ENCODE results near the gene LNX1. TPM values are rescaled to one million over a fixed set of nuclear protein-coding genes. Genes with fewer than 3 reads are reported as not detected.

LNX1 gene
- total and polyA plus RNA-seq, 2 donors (not counting 1 experiment from before 2014, with no cell fraction given), result 0.48 to 1.3 TPM

DNA sequence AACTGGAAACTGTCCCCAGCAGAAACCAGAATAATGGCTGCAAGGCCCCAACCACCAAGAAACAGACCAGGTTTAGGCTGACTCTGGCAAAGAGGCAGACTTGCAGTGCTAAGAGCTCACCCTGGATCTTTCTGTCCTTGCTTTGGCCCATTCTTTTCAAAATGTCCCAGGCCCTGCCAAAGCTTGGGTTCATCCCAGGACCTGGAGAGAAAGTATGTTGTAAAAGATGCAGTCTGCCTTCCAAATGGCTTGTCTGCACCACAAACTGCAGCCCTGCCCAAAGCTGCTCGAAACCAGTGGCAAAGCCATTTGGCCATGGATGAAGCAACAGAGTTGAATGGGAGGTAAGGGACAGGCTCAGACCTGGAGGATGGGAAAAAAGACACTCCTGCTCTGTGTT lies 38.0 kb upstream of the LNX1 start:
- no peak overlapping the region for H3K9ac ChIP-seq (ENCODE audit: insufficient read depth, low read length)
- no peak for TF ChIP-seq EZH2 (IDR thresholded peaks at IDR 0.05; ENCODE audit: low read length, missing control alignments)
- TF ChIP-seq, protein P1, sequence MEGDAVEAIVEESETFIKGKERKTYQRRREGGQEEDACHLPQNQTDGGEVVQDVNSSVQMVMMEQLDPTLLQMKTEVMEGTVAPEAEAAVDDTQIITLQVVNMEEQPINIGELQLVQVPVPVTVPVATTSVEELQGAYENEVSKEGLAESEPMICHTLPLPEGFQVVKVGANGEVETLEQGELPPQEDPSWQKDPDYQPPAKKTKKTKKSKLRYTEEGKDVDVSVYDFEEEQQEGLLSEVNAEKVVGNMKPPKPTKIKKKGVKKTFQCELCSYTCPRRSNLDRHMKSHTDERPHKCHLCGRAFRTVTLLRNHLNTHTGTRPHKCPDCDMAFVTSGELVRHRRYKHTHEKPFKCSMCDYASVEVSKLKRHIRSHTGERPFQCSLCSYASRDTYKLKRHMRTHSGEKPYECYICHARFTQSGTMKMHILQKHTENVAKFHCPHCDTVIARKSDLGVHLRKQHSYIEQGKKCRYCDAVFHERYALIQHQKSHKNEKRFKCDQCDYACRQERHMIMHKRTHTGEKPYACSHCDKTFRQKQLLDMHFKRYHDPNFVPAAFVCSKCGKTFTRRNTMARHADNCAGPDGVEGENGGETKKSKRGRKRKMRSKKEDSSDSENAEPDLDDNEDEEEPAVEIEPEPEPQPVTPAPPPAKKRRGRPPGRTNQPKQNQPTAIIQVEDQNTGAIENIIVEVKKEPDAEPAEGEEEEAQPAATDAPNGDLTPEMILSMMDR (conservative IDR thresholded peaks at IDR 0.05 in 1 of 2, IDR thresholded peaks at IDR 0.05 in 1 of 2; ENCODE audit: low read depth in 1 of 2, low read length in 2 of 2), result no peak
- H3K27ac ChIP-seq (ENCODE audit: insufficient read depth, low read length), result no peak overlapping the region
- no peaks in the 10 kb centered on the region for H3K9me3 ChIP-seq (ENCODE audit: control insufficient read depth, insufficient read depth, low read depth, low read length)
- H3K27me3 ChIP-seq (ENCODE audit: control insufficient read depth, insufficient read depth, low read length), result no peaks in the 10 kb centered on the region
- H2AFZ ChIP-seq (ENCODE audit: low read length), result no peak overlapping the region
- H3K79me2 ChIP-seq (ENCODE audit: control insufficient read depth, insufficient read depth, low read length), result no peaks in the 10 kb centered on the region
- no peaks in the 10 kb centered on the region for H3K36me3 ChIP-seq (ENCODE audit: control insufficient read depth, insufficient read depth, low read length)
- H3K4me2 ChIP-seq (ENCODE audit: extremely low read depth, insufficient read depth, low read length), result no peak overlapping the region
- no peak for DNase-seq (ENCODE audit: low read depth in 2 of 2)
- H4K20me1 ChIP-seq (ENCODE audit: control insufficient read depth, extremely low read depth, insufficient read depth, low read length), result no peaks in the 10 kb centered on the region
- no peaks in the 10 kb centered on the region for H3K4me1 ChIP-seq (ENCODE audit: control insufficient read depth, extremely low read depth, insufficient read depth, low read length)
- H3K4me3 ChIP-seq (replicated peaks in 1 of 4; ENCODE audit: control extremely low read depth in 1 of 4, insufficient read depth in 1 of 4, low read depth in 3 of 4, low read length in 4 of 4), result no peak overlapping the region

DNA sequence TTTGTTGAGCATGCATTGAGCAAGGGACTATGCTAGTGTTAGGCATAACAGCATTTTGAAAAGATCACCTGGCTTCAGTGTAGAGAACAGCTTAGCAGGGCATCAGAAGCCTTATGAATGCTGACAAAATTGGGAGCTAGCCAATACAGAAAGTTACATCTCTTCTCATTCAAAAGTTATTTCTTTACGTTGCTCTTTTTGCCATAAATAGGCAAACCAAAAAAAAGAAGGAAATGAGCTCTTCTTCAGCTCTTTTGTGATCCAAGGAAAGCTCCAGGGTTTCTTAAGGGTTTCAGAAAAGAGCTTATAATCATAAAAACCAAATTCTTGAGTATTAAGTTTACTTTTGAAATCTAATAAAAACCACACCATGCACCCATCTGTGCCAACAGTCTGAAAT lies 35.2 kb upstream of the LNX1 start:
- TF ChIP-seq, protein P1 (conservative IDR thresholded peaks at IDR 0.05 in 1 of 2, IDR thresholded peaks at IDR 0.05 in 1 of 2; ENCODE audit: low read depth in 1 of 2, low read length in 2 of 2), result no peak
- no peak for TF ChIP-seq EZH2 (IDR thresholded peaks at IDR 0.05; ENCODE audit: low read length, missing control alignments)
- Histone ChIP-seq H3K36me3 (ENCODE audit: control insufficient read depth, insufficient read depth, low read length) (no peaks in the 10 kb centered on the region), H3K79me2 (ENCODE audit: control insufficient read depth, insufficient read depth, low read length) (no peaks in the 10 kb centered on the region), H3K4me2 (ENCODE audit: extremely low read depth, insufficient read depth, low read length) (no peak overlapping the region), H3K27ac (ENCODE audit: insufficient read depth, low read length) (no peak overlapping the region), H3K9me3 (ENCODE audit: control insufficient read depth, insufficient read depth, low read depth, low read length) (no peaks in the 10 kb centered on the region), H3K4me1 (ENCODE audit: control insufficient read depth, extremely low read depth, insufficient read depth, low read length) (no peaks in the 10 kb centered on the region), H3K9ac (ENCODE audit: insufficient read depth, low read length) (no peak overlapping the region), H4K20me1 (ENCODE audit: control insufficient read depth, extremely low read depth, insufficient read depth, low read length) (no peaks in the 10 kb centered on the region), H3K4me3 (replicated peaks in 1 of 4; ENCODE audit: control extremely low read depth in 1 of 4, insufficient read depth in 1 of 4, low read depth in 3 of 4, low read length in 4 of 4) (no peak overlapping the region), H2AFZ (ENCODE audit: low read length) (no peak overlapping the region), H3K27me3 (ENCODE audit: control insufficient read depth, insufficient read depth, low read length) (no peaks in the 10 kb centered on the region)
- no peak for DNase-seq (ENCODE audit: low read depth in 2 of 2)

DNA sequence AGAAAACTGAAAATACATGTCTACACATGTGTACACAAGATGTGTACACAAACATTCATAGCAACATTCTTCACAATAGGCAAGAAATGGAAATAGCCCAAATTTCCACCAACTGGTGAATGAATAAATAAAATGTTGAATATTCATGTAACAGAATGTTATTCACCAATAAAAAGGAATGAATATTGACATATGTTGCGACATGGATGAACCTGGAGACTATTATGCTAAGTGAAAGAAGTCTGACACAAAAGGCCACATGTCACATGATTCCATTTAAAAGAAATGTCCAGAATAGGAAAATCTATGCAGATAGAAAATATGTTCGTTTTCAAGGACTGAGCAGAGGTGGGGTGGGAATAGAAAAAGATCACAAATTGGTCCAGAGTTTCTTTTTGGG lies 34.6 kb upstream of the LNX1 start:
- Histone ChIP-seq H3K27ac (ENCODE audit: insufficient read depth, low read length) (no peak overlapping the region), H3K9me3 (ENCODE audit: control insufficient read depth, insufficient read depth, low read depth, low read length) (no peaks in the 10 kb centered on the region), H4K20me1 (ENCODE audit: control insufficient read depth, extremely low read depth, insufficient read depth, low read length) (no peaks in the 10 kb centered on the region), H3K4me2 (ENCODE audit: extremely low read depth, insufficient read depth, low read length) (no peak overlapping the region), H3K4me3 (replicated peaks in 1 of 4; ENCODE audit: control extremely low read depth in 1 of 4, insufficient read depth in 1 of 4, low read depth in 3 of 4, low read length in 4 of 4) (no peak overlapping the region), H3K27me3 (ENCODE audit: control insufficient read depth, insufficient read depth, low read length) (no peaks in the 10 kb centered on the region), H3K79me2 (ENCODE audit: control insufficient read depth, insufficient read depth, low read length) (no peaks in the 10 kb centered on the region), H3K4me1 (ENCODE audit: control insufficient read depth, extremely low read depth, insufficient read depth, low read length) (no peaks in the 10 kb centered on the region), H3K9ac (ENCODE audit: insufficient read depth, low read length) (no peak overlapping the region), H3K36me3 (ENCODE audit: control insufficient read depth, insufficient read depth, low read length) (no peaks in the 10 kb centered on the region), H2AFZ (ENCODE audit: low read length) (no peak overlapping the region)
- DNase-seq (ENCODE audit: low read depth in 2 of 2), result no peak
- TF ChIP-seq, protein P1 (conservative IDR thresholded peaks at IDR 0.05 in 1 of 2, IDR thresholded peaks at IDR 0.05 in 1 of 2; ENCODE audit: low read depth in 1 of 2, low read length in 2 of 2), result no peak
- no peak for TF ChIP-seq EZH2 (IDR thresholded peaks at IDR 0.05; ENCODE audit: low read length, missing control alignments)

Data from fibroblast of lung (primary cell).